HFF-Myc (cell line): ENCODE results near the gene CLK2.

Experiments used
- DNase-seq: peaks from one replicate; pipeline ENCODE4 v3.0.0-alpha.2; 2011; ENCODE audit warnings: low read depth; ENCODE audit errors: extremely low read depth
- H3K4me3 ChIP-seq: replicated peaks from 2 replicates; pipeline ENCODE4 v1.5.1; 2011; ENCODE audit warnings: low read depth, mild to moderate bottlenecking, control low read depth, low read length
- TF ChIP-seq, protein P1 (sequence below): IDR thresholded peaks from 2 replicates; pipeline ENCODE4 v1.5.1; 2012; ENCODE audit warnings: mild to moderate bottlenecking, low read depth, low read length, control low read depth; ENCODE audit errors: missing control alignments

CLK2 gene

DNA sequence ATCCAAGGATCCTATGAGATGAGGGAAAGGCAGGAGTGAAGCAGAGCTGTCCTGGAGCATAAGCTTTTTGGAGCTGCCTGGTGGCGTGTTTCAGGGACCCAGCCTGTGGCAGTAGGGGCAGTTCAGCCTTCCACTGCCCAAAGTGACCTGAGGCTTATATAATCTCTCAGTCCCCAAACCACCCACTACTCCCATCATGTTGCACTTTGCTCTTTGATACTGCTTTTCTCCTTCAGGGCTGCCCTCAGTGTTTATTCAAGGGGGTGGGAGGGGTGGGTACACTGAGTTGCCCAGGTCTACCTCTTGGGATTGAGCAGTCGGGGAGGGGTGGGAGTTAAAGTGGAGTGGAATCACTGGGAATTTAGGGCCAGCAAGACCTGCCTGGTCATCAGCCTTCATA, 13.2 kb upstream of the CLK2 start:
- DNase-seq, result no peak
- TF ChIP-seq, protein P1, sequence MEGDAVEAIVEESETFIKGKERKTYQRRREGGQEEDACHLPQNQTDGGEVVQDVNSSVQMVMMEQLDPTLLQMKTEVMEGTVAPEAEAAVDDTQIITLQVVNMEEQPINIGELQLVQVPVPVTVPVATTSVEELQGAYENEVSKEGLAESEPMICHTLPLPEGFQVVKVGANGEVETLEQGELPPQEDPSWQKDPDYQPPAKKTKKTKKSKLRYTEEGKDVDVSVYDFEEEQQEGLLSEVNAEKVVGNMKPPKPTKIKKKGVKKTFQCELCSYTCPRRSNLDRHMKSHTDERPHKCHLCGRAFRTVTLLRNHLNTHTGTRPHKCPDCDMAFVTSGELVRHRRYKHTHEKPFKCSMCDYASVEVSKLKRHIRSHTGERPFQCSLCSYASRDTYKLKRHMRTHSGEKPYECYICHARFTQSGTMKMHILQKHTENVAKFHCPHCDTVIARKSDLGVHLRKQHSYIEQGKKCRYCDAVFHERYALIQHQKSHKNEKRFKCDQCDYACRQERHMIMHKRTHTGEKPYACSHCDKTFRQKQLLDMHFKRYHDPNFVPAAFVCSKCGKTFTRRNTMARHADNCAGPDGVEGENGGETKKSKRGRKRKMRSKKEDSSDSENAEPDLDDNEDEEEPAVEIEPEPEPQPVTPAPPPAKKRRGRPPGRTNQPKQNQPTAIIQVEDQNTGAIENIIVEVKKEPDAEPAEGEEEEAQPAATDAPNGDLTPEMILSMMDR, result no peak

DNA sequence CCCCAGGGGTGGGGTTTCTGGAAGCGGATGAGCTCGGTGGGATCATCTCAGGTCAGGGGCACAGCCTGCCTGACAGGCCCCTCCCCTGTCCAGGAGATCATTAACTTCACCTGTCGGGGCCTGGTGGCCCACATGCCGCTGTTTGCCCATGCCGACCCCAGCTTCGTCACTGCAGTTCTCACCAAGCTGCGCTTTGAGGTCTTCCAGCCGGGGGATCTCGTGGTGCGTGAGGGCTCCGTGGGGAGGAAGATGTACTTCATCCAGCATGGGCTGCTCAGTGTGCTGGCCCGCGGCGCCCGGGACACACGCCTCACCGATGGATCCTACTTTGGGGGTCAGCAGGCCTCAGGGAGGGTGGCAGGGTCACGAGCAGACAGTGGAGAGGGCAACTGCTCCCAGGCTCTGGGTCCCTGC, 12.3 kb upstream of the CLK2 start:
- TF ChIP-seq, protein P1, result no peak
- DNase-seq, result no peak
- H3K4me3 ChIP-seq, result no peak overlapping the region

More for the DNA sequence above, 13.2 kb upstream of the CLK2 start:
- H3K4me3 ChIP-seq, result no peak overlapping the region

DNA sequence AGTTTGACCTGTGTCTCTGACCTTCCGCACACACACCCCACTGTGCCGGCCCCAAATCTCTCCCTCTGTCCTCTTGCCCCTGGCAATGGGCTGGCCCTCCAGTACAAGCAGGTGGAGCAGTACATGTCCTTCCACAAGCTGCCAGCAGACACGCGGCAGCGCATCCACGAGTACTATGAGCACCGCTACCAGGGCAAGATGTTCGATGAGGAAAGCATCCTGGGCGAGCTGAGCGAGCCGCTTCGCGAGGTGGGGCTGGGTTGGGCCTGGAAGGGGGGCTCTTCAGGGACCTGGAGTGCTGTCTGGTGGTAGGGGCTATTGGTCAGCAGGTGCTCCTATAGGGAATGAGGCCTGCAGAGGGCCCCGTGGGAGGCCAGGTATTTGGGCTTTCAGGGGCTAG, 11.8 kb upstream of the CLK2 start:
- no peak for DNase-seq
- TF ChIP-seq, protein P1, result no peak
- H3K4me3 ChIP-seq, result no peak overlapping the region

DNA sequence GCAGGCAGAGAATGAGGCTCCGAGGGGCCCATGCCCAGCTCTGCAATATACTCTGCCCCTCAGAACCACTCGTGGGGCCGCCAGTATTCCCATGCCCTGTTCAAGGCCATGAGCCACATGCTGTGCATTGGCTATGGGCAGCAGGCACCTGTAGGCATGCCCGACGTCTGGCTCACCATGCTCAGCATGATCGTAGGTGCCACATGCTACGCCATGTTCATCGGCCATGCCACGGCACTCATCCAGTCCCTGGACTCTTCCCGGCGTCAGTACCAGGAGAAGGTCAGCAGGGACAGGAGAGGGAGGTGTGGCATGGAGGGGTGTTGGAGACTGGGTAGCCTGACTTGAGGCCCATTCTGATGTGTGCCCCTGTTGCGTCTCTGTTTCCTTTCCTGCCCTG, 11.2 kb upstream of the CLK2 start:
- no peak overlapping the region for H3K4me3 ChIP-seq
- no peak for DNase-seq
- TF ChIP-seq, protein P1, result no peak

DNA sequence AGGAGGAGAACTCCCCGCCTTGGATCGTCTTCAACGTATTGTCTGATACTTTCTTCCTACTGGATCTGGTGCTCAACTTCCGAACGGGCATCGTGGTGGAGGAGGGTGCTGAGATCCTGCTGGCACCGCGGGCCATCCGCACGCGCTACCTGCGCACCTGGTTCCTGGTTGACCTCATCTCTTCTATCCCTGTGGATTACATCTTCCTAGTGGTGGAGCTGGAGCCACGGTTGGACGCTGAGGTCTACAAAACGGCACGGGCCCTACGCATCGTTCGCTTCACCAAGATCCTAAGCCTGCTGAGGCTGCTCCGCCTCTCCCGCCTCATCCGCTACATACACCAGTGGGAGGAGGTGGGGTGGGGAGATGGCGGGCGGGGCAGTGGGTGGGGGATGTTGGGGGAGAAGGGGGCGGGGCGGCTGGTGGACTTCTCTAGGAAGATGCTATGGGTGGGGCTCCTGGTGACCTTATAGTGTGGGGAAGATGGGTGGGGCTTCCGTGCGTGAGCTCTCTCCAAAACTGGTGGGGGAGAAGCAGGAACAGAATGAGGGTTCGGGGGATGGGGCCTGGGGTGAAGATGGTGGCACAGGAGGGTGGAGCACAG, 9.3 kb upstream of the CLK2 start:
- no peak overlapping the region for H3K4me3 ChIP-seq
- no peak for DNase-seq
- TF ChIP-seq, protein P1, result no peak

DNA sequence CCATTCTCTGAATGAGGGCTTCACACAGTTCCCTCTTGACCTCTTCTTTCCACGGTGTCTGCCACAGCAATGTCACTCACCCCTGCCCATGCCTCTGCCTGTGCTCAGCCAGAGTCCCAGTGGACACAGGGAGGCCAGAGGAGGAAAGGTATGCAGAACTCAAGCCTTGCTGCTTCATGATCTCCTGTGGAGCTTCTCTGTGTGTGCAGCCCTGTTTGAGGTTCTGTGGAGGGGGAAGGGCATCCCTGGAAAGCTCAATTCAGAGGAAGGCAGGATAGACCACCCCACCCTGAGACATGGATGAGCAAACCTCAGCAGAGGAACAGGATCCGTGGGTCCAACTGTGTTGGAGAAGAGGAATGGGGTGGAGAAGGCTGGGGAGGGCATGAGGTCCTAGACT, 6.0 kb upstream of the CLK2 start:
- DNase-seq, result no peak
- H3K4me3 ChIP-seq, result no peak overlapping the region
- TF ChIP-seq, protein P1, result no peak

DNA sequence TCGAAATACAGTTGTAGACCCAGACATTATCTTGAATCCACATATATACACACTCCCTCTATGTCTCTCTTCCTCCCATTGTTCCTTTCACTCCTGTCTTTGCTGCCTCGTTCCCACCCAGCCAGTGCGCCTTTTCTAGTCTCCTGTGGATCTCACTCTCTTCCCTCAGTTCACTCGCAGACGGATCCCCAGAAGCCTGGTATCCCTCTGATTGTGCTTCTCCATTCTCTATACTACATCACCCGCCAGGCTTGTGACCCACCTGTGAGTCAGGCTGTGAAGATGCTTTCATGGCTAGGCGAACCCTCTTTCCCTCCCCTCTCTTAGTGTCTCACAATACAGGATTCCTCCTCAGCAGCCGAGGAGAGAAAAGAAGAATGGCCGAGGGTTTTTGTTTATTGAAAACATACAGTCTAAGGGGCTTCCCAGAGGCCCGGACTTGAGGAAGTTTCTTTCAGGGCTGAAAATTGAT, 5.4 kb upstream of the CLK2 start:
- TF ChIP-seq, protein P1, result no peak
- no peak for DNase-seq
- no peak overlapping the region for H3K4me3 ChIP-seq
